ENCODE data around the gene ZNF410. TPM values are rescaled to one million over a fixed set of nuclear protein-coding genes. Genes with fewer than 3 reads are reported as not detected.

ZNF410 gene
- total RNA-seq, 1 experiment from 2014 or later, result 69.4 TPM

DNA sequence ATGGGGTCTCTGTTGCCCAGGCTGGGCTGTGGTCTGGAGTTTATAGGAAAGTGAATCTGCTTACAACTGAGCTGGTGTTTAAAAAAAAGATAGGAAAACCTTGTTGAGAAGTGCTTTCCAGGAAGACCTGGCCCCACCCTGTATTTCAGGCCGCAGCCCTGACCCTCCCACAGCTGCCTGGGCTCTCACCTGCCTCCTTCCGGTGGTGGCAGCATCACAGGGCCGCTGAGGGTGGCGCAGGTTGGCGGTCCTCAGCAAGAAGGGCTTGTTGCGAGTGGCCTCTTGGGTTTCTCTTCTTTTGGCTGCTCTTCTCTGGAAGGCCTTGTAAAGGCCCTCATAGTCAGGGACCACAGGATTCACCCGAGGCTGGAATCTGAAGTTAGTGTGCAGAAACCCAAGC, 55.5 kb downstream of the ZNF410 start:
- no TSS peak for BruUV-seq (replicated peaks)
- Histone ChIP-seq H3K4me3 (ENCODE audit: low read depth, low read length, poor library complexity, severe bottlenecking) (no peak overlapping the region), H3K27me3 (replicated peaks; ENCODE audit: insufficient read depth, low read depth, low read length, poor library complexity) (no peaks in the 10 kb centered on the region), H3K9me3 (ENCODE audit: low read depth, low read length, poor library complexity, severe bottlenecking) (no peaks in the 10 kb centered on the region), H3K36me3 (ENCODE audit: insufficient read depth, low read length, poor library complexity, severe bottlenecking) (no peaks in the 10 kb centered on the region), H3K4me1 (ENCODE audit: insufficient read depth, low read length, poor library complexity, severe bottlenecking) (no peaks in the 10 kb centered on the region), H3K27ac (ENCODE audit: low read depth, low read length, poor library complexity, severe bottlenecking) (no peak overlapping the region)
- POLR2A ChIA-PET (ENCODE audit: low non-redundant PET), result no interaction called here
- TF ChIP-seq, protein P1, sequence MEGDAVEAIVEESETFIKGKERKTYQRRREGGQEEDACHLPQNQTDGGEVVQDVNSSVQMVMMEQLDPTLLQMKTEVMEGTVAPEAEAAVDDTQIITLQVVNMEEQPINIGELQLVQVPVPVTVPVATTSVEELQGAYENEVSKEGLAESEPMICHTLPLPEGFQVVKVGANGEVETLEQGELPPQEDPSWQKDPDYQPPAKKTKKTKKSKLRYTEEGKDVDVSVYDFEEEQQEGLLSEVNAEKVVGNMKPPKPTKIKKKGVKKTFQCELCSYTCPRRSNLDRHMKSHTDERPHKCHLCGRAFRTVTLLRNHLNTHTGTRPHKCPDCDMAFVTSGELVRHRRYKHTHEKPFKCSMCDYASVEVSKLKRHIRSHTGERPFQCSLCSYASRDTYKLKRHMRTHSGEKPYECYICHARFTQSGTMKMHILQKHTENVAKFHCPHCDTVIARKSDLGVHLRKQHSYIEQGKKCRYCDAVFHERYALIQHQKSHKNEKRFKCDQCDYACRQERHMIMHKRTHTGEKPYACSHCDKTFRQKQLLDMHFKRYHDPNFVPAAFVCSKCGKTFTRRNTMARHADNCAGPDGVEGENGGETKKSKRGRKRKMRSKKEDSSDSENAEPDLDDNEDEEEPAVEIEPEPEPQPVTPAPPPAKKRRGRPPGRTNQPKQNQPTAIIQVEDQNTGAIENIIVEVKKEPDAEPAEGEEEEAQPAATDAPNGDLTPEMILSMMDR (conservative IDR thresholded peaks at IDR 0.05; ENCODE audit: low read depth, low read length), result no peak
- no peak for TF ChIP-seq EZH2 (IDR thresholded peaks at IDR 0.05; ENCODE audit: borderline replicate concordance, low read depth, low read length, poor library complexity, severe bottlenecking)
- CTCF ChIA-PET, result no interaction called here
- intact Hi-C loops (cut with micrococcal nuclease; ENCODE audit: unreplicated experiment), result no loop called here
- no peak for DNase-seq (ENCODE audit: low spot score)

DNA sequence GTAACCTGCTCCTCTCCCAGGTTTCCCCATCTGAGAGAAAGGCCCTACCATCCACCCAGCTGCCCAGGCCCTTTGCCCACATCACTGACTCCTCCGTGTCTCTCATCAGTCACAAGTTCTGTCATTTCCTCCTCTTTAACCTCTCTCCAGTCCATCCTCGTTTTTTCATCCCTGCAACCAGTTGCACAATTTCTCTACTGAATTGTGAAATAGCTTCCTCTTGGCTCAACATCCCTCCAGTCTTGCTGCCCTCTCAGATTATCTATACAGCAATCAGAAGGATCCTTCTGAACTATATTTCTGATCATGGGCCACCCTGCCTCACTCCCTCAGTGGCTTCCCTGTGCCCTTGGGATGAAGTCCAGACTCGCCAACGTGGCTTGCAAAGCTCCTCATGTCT, 56.4 kb downstream of the ZNF410 start:
- BruUV-seq (replicated peaks), result no TSS peak
- no peak for DNase-seq (ENCODE audit: low spot score)
- H3K4me3 ChIP-seq (ENCODE audit: low read depth, low read length, poor library complexity, severe bottlenecking), result no peak overlapping the region
- ChIA-PET POLR2A (ENCODE audit: low non-redundant PET) (interaction anchor here (0.6 kb wide), 1 partner anchor 57 kb away, joined by 3 read pairs; no protein-coding TSS in a partner anchor), CTCF (no interaction called here)
- H3K9me3 ChIP-seq (ENCODE audit: low read depth, low read length, poor library complexity, severe bottlenecking), result no peaks in the 10 kb centered on the region
- intact Hi-C loops (cut with micrococcal nuclease; ENCODE audit: unreplicated experiment), result no loop called here
- H3K27me3 ChIP-seq (replicated peaks; ENCODE audit: insufficient read depth, low read depth, low read length, poor library complexity), result no peaks in the 10 kb centered on the region
- no peak overlapping the region for H3K27ac ChIP-seq (ENCODE audit: low read depth, low read length, poor library complexity, severe bottlenecking)
- TF ChIP-seq, protein P1 (conservative IDR thresholded peaks at IDR 0.05; ENCODE audit: low read depth, low read length), result no peak
- TF ChIP-seq EZH2 (IDR thresholded peaks at IDR 0.05; ENCODE audit: borderline replicate concordance, low read depth, low read length, poor library complexity, severe bottlenecking), result no peak
- no peaks in the 10 kb centered on the region for H3K36me3 ChIP-seq (ENCODE audit: insufficient read depth, low read length, poor library complexity, severe bottlenecking)
- H3K4me1 ChIP-seq (ENCODE audit: insufficient read depth, low read length, poor library complexity, severe bottlenecking), result no peaks in the 10 kb centered on the region

DNA sequence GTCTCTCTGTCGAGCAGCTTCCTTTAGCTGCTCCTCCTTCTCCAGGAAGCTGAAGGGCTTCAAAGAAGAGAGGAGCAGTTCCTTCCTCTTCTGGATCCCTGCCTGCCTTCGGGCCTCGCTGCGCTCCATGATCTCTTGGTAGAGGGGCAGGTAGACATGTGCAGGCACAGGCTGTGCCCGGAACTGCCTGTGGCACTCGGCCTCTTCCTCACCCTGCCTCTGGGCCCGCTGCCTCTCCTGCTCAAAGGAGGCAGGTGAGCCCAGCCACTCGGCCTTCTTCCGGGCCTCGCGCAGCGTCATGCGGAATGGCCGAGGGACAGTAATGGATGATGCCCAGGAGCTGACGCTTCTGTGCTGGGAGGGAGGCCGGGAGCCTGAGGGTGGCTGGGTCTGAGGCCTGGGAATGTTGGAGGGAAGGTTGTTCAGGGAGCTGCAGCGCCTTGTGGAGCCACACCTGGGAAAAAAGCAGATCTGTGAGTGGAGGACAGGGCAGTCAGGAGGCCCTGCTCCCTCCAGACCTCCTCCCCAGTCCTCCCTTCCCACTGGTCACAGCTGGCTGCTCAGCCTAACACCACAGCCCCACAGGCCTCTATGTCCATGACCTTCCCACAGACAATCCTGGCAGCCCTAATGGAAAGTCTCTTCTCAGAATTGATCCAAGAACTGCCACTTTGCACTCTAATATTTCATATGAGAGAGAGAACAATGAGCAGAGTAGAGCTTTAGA, 57.9 kb downstream of the ZNF410 start:
- DNase-seq (ENCODE audit: low spot score), result no peak
- Histone ChIP-seq H3K27ac (ENCODE audit: low read depth, low read length, poor library complexity, severe bottlenecking) (no peak overlapping the region), H3K4me3 (ENCODE audit: low read depth, low read length, poor library complexity, severe bottlenecking) (no peak overlapping the region), H3K9me3 (ENCODE audit: low read depth, low read length, poor library complexity, severe bottlenecking) (no peaks in the 10 kb centered on the region), H3K4me1 (ENCODE audit: insufficient read depth, low read length, poor library complexity, severe bottlenecking) (no peaks in the 10 kb centered on the region), H3K36me3 (ENCODE audit: insufficient read depth, low read length, poor library complexity, severe bottlenecking) (no peaks in the 10 kb centered on the region), H3K27me3 (replicated peaks; ENCODE audit: insufficient read depth, low read depth, low read length, poor library complexity) (no peaks in the 10 kb centered on the region)
- no TSS peak for BruUV-seq (replicated peaks)
- TF ChIP-seq, protein P1 (conservative IDR thresholded peaks at IDR 0.05; ENCODE audit: low read depth, low read length), result no peak
- no peak for TF ChIP-seq EZH2 (IDR thresholded peaks at IDR 0.05; ENCODE audit: borderline replicate concordance, low read depth, low read length, poor library complexity, severe bottlenecking)
- intact Hi-C loops (cut with micrococcal nuclease; ENCODE audit: unreplicated experiment), result no loop called here
- POLR2A ChIA-PET (ENCODE audit: low non-redundant PET), result interaction anchor here (0.6 kb wide), 1 partner anchor 228 kb away, joined by 3 read pairs; no protein-coding TSS in a partner anchor
- CTCF ChIA-PET, result no interaction called here

Data from A673 (cell line).